Fibroblast of skin of scalp (primary cell): ENCODE measurements around the gene CRISP3. TPM values are rescaled to one million over a fixed set of nuclear protein-coding genes. Genes with fewer than 3 reads are reported as not detected.
"Not testable (repeated sequence)": the region's sequence is repeated elsewhere in the genome, so short reads cannot be mapped to it uniquely, and the experiment has no call there.

Experiments
- DNase-seq: peaks from one replicate; pipeline ENCODE4 v3.0.0-alpha.2; 2013
- polyA plus RNA-seq, 2 experiments: library from polyadenylated mRNA; unstranded; fragments of 120-200 nt; gene quantifications; one replicate each; pipeline ENCODE4 v1.2.1, GENCODE V29; 2013; ENCODE audit not compliant: insufficient read length in 2 of 2

The CRISP3 gene
- polyA plus RNA-seq (2013, experiment 1 of 2; ENCODE audit: insufficient read length) = not detected
- polyA plus RNA-seq (2013, experiment 2 of 2; ENCODE audit: insufficient read length) = not detected

GRCh38 chr6:49744259-49744658 lies at the start of gene CRISP3:
TSS of gene CRISP3 (minus strand) at chr6:49744388. CDS start at chr6:49744367, 21 bp downstream.
- no peak for DNase-seq

GRCh38 chr6:49790341-49790740 lies 46.2 kb upstream of the CRISP3 start:
- DNase-seq = no peak

- DNase-seq = no peak
These were observed 43.0 kb upstream of the CRISP3 start, which contains the start of gene PGK2 for GRCh38 chr6:49787176-49787575. TSS of gene PGK2 (minus strand) at chr6:49787285. CDS start at chr6:49787187, 98 bp downstream.

GRCh38 chr6:49784272-49784671 lies 40.1 kb upstream of the CRISP3 start:
- DNase-seq = no peak

- no peak for DNase-seq
These were observed 38.5 kb upstream of the CRISP3 start for GRCh38 chr6:49782725-49783124.

- no peak for DNase-seq
These were observed 38.1 kb upstream of the CRISP3 start for GRCh38 chr6:49782293-49782692.

- DNase-seq = no peak
These were observed 32.3 kb upstream of the CRISP3 start for GRCh38 chr6:49776444-49776843.

GRCh38 chr6:49775043-49775442 lies 30.9 kb upstream of the CRISP3 start:
- DNase-seq = no peak

- no peak for DNase-seq
These were observed 28.1 kb upstream of the CRISP3 start for GRCh38 chr6:49772285-49772684.

- no peak for DNase-seq
These were observed 22.6 kb upstream of the CRISP3 start for GRCh38 chr6:49766762-49767161.

GRCh38 chr6:49764571-49765236 lies 20.5 kb upstream of the CRISP3 start:
- no peak for DNase-seq

GRCh38 chr6:49743429-49743828 lies 759 bp downstream of the CRISP3 start:
- DNase-seq = no peak

GRCh38 chr6:49739423-49739822 lies 4.8 kb downstream of the CRISP3 start:
- no peak for DNase-seq

GRCh38 chr6:49736017-49736508 lies 8.1 kb downstream of the CRISP3 start:
- DNase-seq = no peak

- no peak for DNase-seq
These were observed 10.5 kb downstream of the CRISP3 start for GRCh38 chr6:49733680-49734079.

- DNase-seq = no peak
These were observed 11.4 kb downstream of the CRISP3 start for GRCh38 chr6:49732781-49733180.

- no peak for DNase-seq
These were observed 13.9 kb downstream of the CRISP3 start for GRCh38 chr6:49730251-49730650.

GRCh38 chr6:49723917-49724316 lies 20.3 kb downstream of the CRISP3 start:
- not testable (repeated sequence) for DNase-seq

GRCh38 chr6:49721297-49721696 lies 22.9 kb downstream of the CRISP3 start:
- DNase-seq = no peak

- DNase-seq = no peak
These were observed 23.8 kb downstream of the CRISP3 start for GRCh38 chr6:49720372-49720771.

- no peak for DNase-seq
These were observed 30.8 kb downstream of the CRISP3 start, which contains the start of gene CRISP2 for GRCh38 chr6:49713346-49713745. TSS of gene CRISP2 (minus strand) at chr6:49713543. CDS start at chr6:49709196, 4,347 bp downstream.

- no peak for DNase-seq
These were observed 45.7 kb downstream of the CRISP3 start for GRCh38 chr6:49698478-49698877.

- DNase-seq = no peak
These were observed 50.7 kb downstream of the CRISP3 start for GRCh38 chr6:49693512-49693911.

- DNase-seq = no peak
These were observed 51.7 kb downstream of the CRISP3 start for GRCh38 chr6:49692534-49692933.
